Thyroid gland (tissue), 4 donors: Measurements from ENCODE around the gene GRWD1.

Source experiments
- POLR2A ChIP-seq, 2 donors: fragments of 450-650 bp; IDR thresholded peaks; one replicate each; pipeline ENCODE4 v1.6.1; 2017; ENCODE audit warnings: antibody characterized with exemption in 2 of 2, mild to moderate bottlenecking in 2 of 2, moderate library complexity in 1 of 2
- TF ChIP-seq, protein P1 (sequence below), 6 experiments: fragments of 200-600 bp in 3 of 6; fragments of 450-650 bp in 3 of 6; sonication (generic) in 3 of 6; IDR thresholded peaks; one replicate each; pipeline ENCODE4 v1.5.1; 2016 to 2019; ENCODE audit warnings: antibody characterized with exemption in 6 of 6, mild to moderate bottlenecking in 2 of 6, inconsistent platforms in 1 of 6, moderate library complexity in 1 of 6

DNA sequence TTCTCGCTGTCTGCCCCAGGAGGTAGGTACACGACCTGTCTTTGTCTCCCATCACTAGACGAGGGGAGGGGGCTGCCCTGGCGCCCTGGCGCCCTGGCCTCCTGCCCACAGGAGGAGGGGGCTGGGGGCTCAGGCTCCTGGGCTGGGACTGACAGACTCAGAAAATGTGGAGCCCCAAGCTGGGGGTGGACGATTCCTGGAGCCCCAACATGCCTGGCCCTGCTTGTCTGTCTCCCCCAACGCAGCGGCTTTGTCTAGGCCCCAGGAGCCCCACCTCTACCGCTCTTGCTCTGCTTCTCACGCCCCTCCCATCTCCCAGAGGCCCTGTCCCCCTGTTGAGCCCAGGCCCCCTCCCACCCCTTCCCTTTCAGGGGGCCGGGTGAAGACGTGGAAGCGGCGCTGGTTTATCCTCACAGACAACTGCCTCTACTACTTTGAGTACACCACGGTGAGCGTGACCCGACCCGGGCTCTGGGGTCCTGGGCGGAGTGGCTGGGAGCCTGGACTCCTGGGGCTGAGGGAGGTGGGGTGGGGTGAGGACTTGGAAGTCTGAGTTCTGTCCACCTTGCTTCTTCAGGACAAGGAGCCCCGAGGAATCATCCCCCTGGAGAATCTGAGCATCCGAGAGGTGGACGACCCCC, 32.0 kb downstream of the GRWD1 start:
- TF ChIP-seq POLR2A (IDR thresholded peaks at IDR 0.05) = no peak
- TF ChIP-seq, protein P1, sequence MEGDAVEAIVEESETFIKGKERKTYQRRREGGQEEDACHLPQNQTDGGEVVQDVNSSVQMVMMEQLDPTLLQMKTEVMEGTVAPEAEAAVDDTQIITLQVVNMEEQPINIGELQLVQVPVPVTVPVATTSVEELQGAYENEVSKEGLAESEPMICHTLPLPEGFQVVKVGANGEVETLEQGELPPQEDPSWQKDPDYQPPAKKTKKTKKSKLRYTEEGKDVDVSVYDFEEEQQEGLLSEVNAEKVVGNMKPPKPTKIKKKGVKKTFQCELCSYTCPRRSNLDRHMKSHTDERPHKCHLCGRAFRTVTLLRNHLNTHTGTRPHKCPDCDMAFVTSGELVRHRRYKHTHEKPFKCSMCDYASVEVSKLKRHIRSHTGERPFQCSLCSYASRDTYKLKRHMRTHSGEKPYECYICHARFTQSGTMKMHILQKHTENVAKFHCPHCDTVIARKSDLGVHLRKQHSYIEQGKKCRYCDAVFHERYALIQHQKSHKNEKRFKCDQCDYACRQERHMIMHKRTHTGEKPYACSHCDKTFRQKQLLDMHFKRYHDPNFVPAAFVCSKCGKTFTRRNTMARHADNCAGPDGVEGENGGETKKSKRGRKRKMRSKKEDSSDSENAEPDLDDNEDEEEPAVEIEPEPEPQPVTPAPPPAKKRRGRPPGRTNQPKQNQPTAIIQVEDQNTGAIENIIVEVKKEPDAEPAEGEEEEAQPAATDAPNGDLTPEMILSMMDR (IDR thresholded peaks at IDR 0.05) = no peak
